Psoas muscle (tissue), 8 donors: ENCODE results near the gene DIPK1C. TPM values are rescaled to one million over a fixed set of nuclear protein-coding genes. Genes with fewer than 3 reads are reported as not detected.

ENCODE experiments used
- ATAC-seq, 4 donors: fragments of 200-7000 bp; cut with Tn5 transposase; one replicate each; pipeline ENCODE4 v1.9.1; 2020; ENCODE audit warnings: moderate library complexity in 3 of 4, mild to moderate bottlenecking in 2 of 4
- DNase-seq, 2 donors: peaks; one replicate each; pipeline ENCODE4 v3.0.0-alpha.2; 2020
- H3K27ac ChIP-seq: fragments of 200-600 bp; one replicate; pipeline ENCODE4 v1.8.0; 2022
- H3K27me3 ChIP-seq, 3 donors: fragments of 200-600 bp in 1 of 3; one replicate each; pipeline versions ENCODE4 v1.6.1 to v1.8.0; 2013 to 2022; ENCODE audit warnings: low read length in 2 of 3, mild to moderate bottlenecking in 2 of 3, moderate library complexity in 1 of 3; ENCODE audit not compliant: insufficient read depth in 3 of 3
- H3K36me3 ChIP-seq, 2 donors: fragments of 200-600 bp in 1 of 2; one replicate each; pipeline versions ENCODE4 v1.6.1 to v1.8.0; 2013 to 2022; ENCODE audit warnings: low read depth in 1 of 2, mild to moderate bottlenecking in 1 of 2, moderate library complexity in 1 of 2; ENCODE audit not compliant: insufficient read depth in 1 of 2
- H3K4me1 ChIP-seq: fragments of 200-600 bp; one replicate; pipeline ENCODE4 v1.8.0; 2022
- H3K4me3 ChIP-seq: fragments of 200-600 bp; one replicate; pipeline ENCODE4 v1.8.0; 2022; ENCODE audit warnings: mild to moderate bottlenecking
- H3K9me3 ChIP-seq: fragments of 200-600 bp; one replicate; pipeline ENCODE4 v1.8.0; 2022
- CTCF ChIP-seq: fragments of 200-600 bp; IDR thresholded peaks from one replicate; pipeline ENCODE4 v1.8.0; 2022; ENCODE audit warnings: antibody characterized with exemption
- WGBS, 3 donors: extraction: QIAGEN DNeasy Blood & Tissue Kit; methylation state at CpG; one replicate each; pipeline versions ENCODE4 v1.1.6 to v1.1.7; 2013; 5-methylcytosine and 5-hydroxymethylcytosine counted together
- intact Hi-C, 2 donors: fragments of 100-400 bp; cut with DNase I; formaldehyde crosslinking; loops; one replicate each; pipeline versions ENCODE4 v1.11.0 to v1.14.2; 2022
- polyA plus RNA-seq, 3 donors: library from polyadenylated mRNA; stranded (reverse); fragments of 200-250 nt; gene quantifications; one replicate each; pipeline ENCODE4 v1.2.3, GENCODE V29; 2013
- total RNA-seq, 4 donors: library from RNA; stranded (reverse); fragmentation: NEBNext Ultra II Directional in 2 of 4; extraction: Animal tissue kit (Norgen Biotek cat#: 25700) in 2 of 4; gene quantifications; one replicate each; pipeline versions ENCODE4 v1.2.1 to v1.2.4, GENCODE V29; 2021 to 2023
- donor health status: healthy with polysubstance abuse.
- donor health status: DM: no; HTN: no; CAD: no; lungs with moderate emphysema.
- donor health status: Bipolar disorder and iron deficiency.
- donor health status: healthy.
- donor health status: DM: yes; HTN: yes; CAD: no.
- donor health status: DM: no; HTN: no; CAD: no.
- donor health status: DM: no; HTN: no; CAD: no.
- donor health status: DM: yes; HTN: yes; CAD: no.

Gene DIPK1C
- total and polyA plus RNA-seq, 7 donors: 0.07 to 0.67 (median 0.20) TPM

- Histone ChIP-seq H3K9me3 (no peaks in the 10 kb centered on the region), H3K27me3 (peaks cover 0 to 1% (median 0%) of the 10 kb centered on the region in 3 donors), H3K4me1 (no peaks in the 10 kb centered on the region), H3K4me3 (no peak overlapping the region), H3K36me3 (no peaks in the 10 kb centered on the region), H3K27ac (no peak overlapping the region)
- intact Hi-C loops: no loop called here
- WGBS, 3 donors: 68 to 74% (median 72%) methylated on average over 5 of the region's 5 CpGs
- no peak for TF ChIP-seq CTCF
- DNase-seq (no peak), ATAC-seq (no peak)
These were observed 26.9 kb downstream of the DIPK1C start for GRCh38 chr18:74430231-74430630.

- Histone ChIP-seq H3K27ac (no peak overlapping the region), H3K4me1 (no peaks in the 10 kb centered on the region), H3K4me3 (no peak overlapping the region), H3K36me3 (no peaks in the 10 kb centered on the region), H3K27me3 (peaks cover 0 to 1% (median 0%) of the 10 kb centered on the region in 3 donors), H3K9me3 (peaks cover 3% of the 10 kb centered on the region)
- no peak for TF ChIP-seq CTCF
- intact Hi-C loops: no loop called here
- DNase-seq: no peak
- no peak for ATAC-seq
- WGBS, 3 donors: 35 to 40% (median 36%) methylated on average over 7 of the region's 7 CpGs
These were observed 28.0 kb downstream of the DIPK1C start for GRCh38 chr18:74429096-74429495.

GRCh38 chr18:74427442-74428112, 29.5 kb downstream of the DIPK1C start:
- Histone ChIP-seq H3K27me3 (peaks cover 0 to 2% (median 0%) of the 10 kb centered on the region in 3 donors), H3K9me3 (peaks cover 3% of the 10 kb centered on the region), H3K4me3 (no peak overlapping the region), H3K27ac (no peak overlapping the region), H3K36me3 (no peaks in the 10 kb centered on the region), H3K4me1 (no peaks in the 10 kb centered on the region)
- ATAC-seq: no peak
- TF ChIP-seq CTCF: no peak
- DNase-seq: no peak
- 94 to 96% (median 94%) methylated on average over 24 of the region's 24 CpGs for WGBS, 3 donors
- intact Hi-C loops: no loop called here

GRCh38 chr18:74425876-74426275, 31.2 kb downstream of the DIPK1C start:
- no peak for DNase-seq
- ATAC-seq: no peak
- TF ChIP-seq CTCF: no peak
- H3K9me3 ChIP-seq: peaks cover 3% of the 10 kb centered on the region
- H3K27me3 ChIP-seq: peaks cover 0 to 4% (median 0%) of the 10 kb centered on the region in 3 donors
- no peak overlapping the region for H3K4me3 ChIP-seq
- intact Hi-C loops: no loop called here
- no peaks in the 10 kb centered on the region for H3K4me1 ChIP-seq
- H3K36me3 ChIP-seq: no peaks in the 10 kb centered on the region
- H3K27ac ChIP-seq: no peak overlapping the region
- WGBS, 3 donors: 93 to 98% (median 95%) methylated on average over 11 of the region's 11 CpGs

- 76 to 82% (median 81%) methylated on average over 4 of the region's 4 CpGs for WGBS, 3 donors
- H3K4me1 ChIP-seq: no peaks in the 10 kb centered on the region
- H3K27me3 ChIP-seq: peaks cover 0 to 4% (median 0%) of the 10 kb centered on the region in 3 donors
- TF ChIP-seq CTCF: no peak
- H3K36me3 ChIP-seq: no peaks in the 10 kb centered on the region
- no peak overlapping the region for H3K27ac ChIP-seq
- no peak for DNase-seq
- no peak overlapping the region for H3K4me3 ChIP-seq
- H3K9me3 ChIP-seq: peaks cover 3% of the 10 kb centered on the region
- no peak for ATAC-seq
- intact Hi-C loops: no loop called here
These were observed 31.9 kb downstream of the DIPK1C start for GRCh38 chr18:74425161-74425560.
